CD4-positive, alpha-beta T cell treated with Interleukin-15 for 4 hours (primary cell): ENCODE results near the gene MYOD1.

Source experiments
- DNase-seq: peaks from one replicate; pipeline ENCODE4 v3.0.0-alpha.2; 2020; ENCODE audit warnings: low spot score

MYOD1 gene

GRCh38 chr11:17702876-17703275 is 16.5 kb upstream of the MYOD1 start:
- no peak for DNase-seq

- no peak for DNase-seq
Measured at GRCh38 chr11:17703951-17704350, 15.4 kb upstream of the MYOD1 start.

- no peak for DNase-seq
Measured at GRCh38 chr11:17707830-17708229, 11.5 kb upstream of the MYOD1 start.

- no peak for DNase-seq
Measured at GRCh38 chr11:17711836-17712235, 7.5 kb upstream of the MYOD1 start.

- DNase-seq: no peak
Measured at GRCh38 chr11:17713851-17714250, 5.5 kb upstream of the MYOD1 start.

GRCh38 chr11:17714356-17714854 is 5.0 kb upstream of the MYOD1 start:
- no peak for DNase-seq

- no peak for DNase-seq
Measured at GRCh38 chr11:17714870-17715269, 4.5 kb upstream of the MYOD1 start.

- no peak for DNase-seq
Measured at GRCh38 chr11:17716807-17717206, 2.6 kb upstream of the MYOD1 start.

- DNase-seq: no peak
Measured at GRCh38 chr11:17718015-17718414, 1.4 kb upstream of the MYOD1 start.

GRCh38 chr11:17718510-17718962 is 835 bp upstream of the MYOD1 start:
- DNase-seq: no peak

GRCh38 chr11:17719938-17720795 is 796 bp downstream of the MYOD1 start:
- DNase-seq: no peak

- DNase-seq: no peak
Measured at GRCh38 chr11:17720796-17721171, 1.4 kb downstream of the MYOD1 start.

GRCh38 chr11:17721242-17721999 is 2.0 kb downstream of the MYOD1 start:
- DNase-seq: no peak

- no peak for DNase-seq
Measured at GRCh38 chr11:17722000-17722643, 2.8 kb downstream of the MYOD1 start.

GRCh38 chr11:17724020-17724908 is 4.9 kb downstream of the MYOD1 start:
- DNase-seq: no peak

- no peak for DNase-seq
Measured at GRCh38 chr11:17725174-17725573, 5.8 kb downstream of the MYOD1 start.

- no peak for DNase-seq
Measured at GRCh38 chr11:17730137-17730536, 10.8 kb downstream of the MYOD1 start.

- peak; percentile 38 for DNase-seq
Measured at GRCh38 chr11:17730608-17731462, 11.5 kb downstream of the MYOD1 start.

GRCh38 chr11:17733261-17733660 is 13.9 kb downstream of the MYOD1 start:
- no peak for DNase-seq

GRCh38 chr11:17734418-17734911 is 15.1 kb downstream of the MYOD1 start, which contains the start of gene KCNC1:
TSS of gene KCNC1 (plus strand) at chr11:17734781. CDS start at chr11:17736003, 1,222 bp downstream.
- DNase-seq: no peak
